CD14-positive monocyte (primary cell): ENCODE measurements around the gene ITGAL. TPM values are rescaled to one million over a fixed set of nuclear protein-coding genes. Genes with fewer than 3 reads are reported as not detected.

Experiments used
- DNase-seq, 3 donors: peaks; one replicate each; pipeline ENCODE4 v3.0.0-alpha.2; 2011 to 2022
- H2AFZ ChIP-seq: 2 replicates; pipeline ENCODE4 v1.6.0; 2012; ENCODE audit warnings: mild to moderate bottlenecking, low read depth, low read length, inconsistent platforms; ENCODE audit not compliant: insufficient read depth, poor library complexity, severe bottlenecking
- H3K27ac ChIP-seq, 2 donors: 1 replicate in 1 of 2; 2 replicates in 1 of 2; pipeline ENCODE4 v1.5.1; 2012 to 2013; ENCODE audit warnings: low read length in 2 of 2, control low read depth in 1 of 2, inconsistent platforms in 1 of 2, low read depth in 1 of 2, mild to moderate bottlenecking in 1 of 2
- H3K27me3 ChIP-seq, 2 donors: one replicate each; pipeline versions ENCODE4 v1.6.0 to v1.6.1; 2011 to 2013; ENCODE audit warnings: low read length in 2 of 2; ENCODE audit not compliant: control insufficient read depth in 2 of 2, insufficient read depth in 2 of 2
- H3K36me3 ChIP-seq, 2 donors: replicated peaks in 1 of 2; 1 replicate in 1 of 2; 2 replicates in 1 of 2; pipeline versions ENCODE4 v1.5.1 to v1.6.1; 2012 to 2013; ENCODE audit warnings: low read length in 2 of 2, control low read depth in 1 of 2, inconsistent platforms in 1 of 2, mild to moderate bottlenecking in 1 of 2; ENCODE audit not compliant: insufficient read depth in 2 of 2, control insufficient read depth in 1 of 2
- H3K4me1 ChIP-seq, 2 donors: 1 replicate in 1 of 2; 2 replicates in 1 of 2; pipeline versions ENCODE4 v1.5.1 to v1.6.1; 2012 to 2013; ENCODE audit warnings: low read length in 2 of 2, control low read depth in 1 of 2, inconsistent platforms in 1 of 2, mild to moderate bottlenecking in 1 of 2, moderate library complexity in 1 of 2; ENCODE audit not compliant: insufficient read depth in 2 of 2, control insufficient read depth in 1 of 2
- H3K4me2 ChIP-seq: replicated peaks from 2 replicates; pipeline ENCODE3; 2012; ENCODE audit warnings: low read length, moderate library complexity, mild to moderate bottlenecking; ENCODE audit not compliant: poor library complexity, severe bottlenecking; ENCODE audit errors: extremely low read depth
- H3K4me3 ChIP-seq, 3 experiments: fragments of 200-600 bp in 1 of 3; sonication (generic) in 1 of 3; replicated peaks in 1 of 3; 1 replicate in 2 of 3; 2 replicates in 1 of 3; pipeline ENCODE4 v1.5.1; 2011 to 2013; ENCODE audit warnings: low read length in 3 of 3, mild to moderate bottlenecking in 3 of 3, control low read depth in 2 of 3, low read depth in 2 of 3, inconsistent platforms in 1 of 3, moderate library complexity in 1 of 3
- H3K79me2 ChIP-seq: 2 replicates; pipeline ENCODE4 v1.6.0; 2012; ENCODE audit warnings: mild to moderate bottlenecking, control low read depth, inconsistent platforms, low read length, moderate library complexity; ENCODE audit not compliant: insufficient read depth
- H3K9ac ChIP-seq: 2 replicates; pipeline ENCODE4 v1.6.0; 2017; ENCODE audit warnings: low read length, mild to moderate bottlenecking; ENCODE audit not compliant: insufficient read depth, poor library complexity, severe bottlenecking
- H3K9me3 ChIP-seq, 2 donors: replicated peaks in 1 of 2; 1 replicate in 1 of 2; 2 replicates in 1 of 2; pipeline versions ENCODE4 v1.5.1 to v1.6.1; 2012 to 2013; ENCODE audit warnings: low read length in 2 of 2, control low read depth in 1 of 2; ENCODE audit not compliant: control insufficient read depth in 1 of 2, insufficient read depth in 1 of 2
- H4K20me1 ChIP-seq: 2 replicates; pipeline ENCODE4 v1.6.0; 2012; ENCODE audit warnings: mild to moderate bottlenecking, low read length, control low read depth, moderate library complexity; ENCODE audit not compliant: insufficient read depth
- H3K27ac Mint-ChIP-seq, 7 donors: one replicate each; pipeline ENCODE4 v1.8.0; 2020; ENCODE audit warnings: mild to moderate bottlenecking in 7 of 7, mixed read lengths in 7 of 7, moderate library complexity in 6 of 7, inconsistent platforms in 2 of 7
- H3K27me3 Mint-ChIP-seq, 3 donors: one replicate each; pipeline ENCODE4 v1.8.0; 2021 to 2022; ENCODE audit warnings: low read depth in 3 of 3, mild to moderate bottlenecking in 3 of 3, mixed read lengths in 3 of 3, moderate library complexity in 3 of 3, inconsistent platforms in 1 of 3
- H3K36me3 Mint-ChIP-seq, 2 donors: one replicate each; pipeline ENCODE4 v1.8.0; 2020; ENCODE audit warnings: mixed read lengths in 2 of 2, inconsistent platforms in 1 of 2, mild to moderate bottlenecking in 1 of 2
- H3K4me1 Mint-ChIP-seq: one replicate; pipeline ENCODE4 v1.8.0; 2020; ENCODE audit warnings: mild to moderate bottlenecking, mixed read lengths
- H3K4me3 Mint-ChIP-seq, 2 donors: one replicate each; pipeline ENCODE4 v1.8.0; 2020; ENCODE audit warnings: mild to moderate bottlenecking in 2 of 2, mixed read lengths in 2 of 2, moderate library complexity in 1 of 2
- H3K9me3 Mint-ChIP-seq, 7 donors: one replicate each; pipeline ENCODE4 v1.8.0; 2020 to 2022; ENCODE audit warnings: mixed read lengths in 7 of 7, mild to moderate bottlenecking in 6 of 7, moderate library complexity in 6 of 7, inconsistent platforms in 2 of 7
- CTCF ChIP-seq: fragments of 200-600 bp; IDR thresholded peaks from one replicate; pipeline ENCODE4 v1.8.0; 2022; ENCODE audit warnings: antibody characterized with exemption, mild to moderate bottlenecking
- WGBS: methylation state at CpG from one replicate; pipeline ENCODE4 v1.1.5; 2013; ENCODE audit warnings: missing lambda C conversion rate; ENCODE audit not compliant: insufficient coverage; 5-methylcytosine and 5-hydroxymethylcytosine counted together
- intact Hi-C, 2 donors: fragments of 100-400 bp; cut with micrococcal nuclease; formaldehyde crosslinking; loops; one replicate each; pipeline versions ENCODE4 v1.15.0 to v1.15.1; 2023
- polyA plus RNA-seq, 3 donors: library from polyadenylated mRNA; depleted of rRNA in 1 of 3; unstranded in 2 of 3; stranded (reverse) in 1 of 3; fragments of 300-500 nt in 2 of 3; fragments of >200 nt in 1 of 3; fragmentation: Illumina TruSeq in 2 of 3; gene quantifications; 1 replicate in 2 of 3; 2 replicates in 1 of 3; pipeline ENCODE4 v1.2.3, GENCODE V29; 2012 to 2021

The ITGAL gene
- polyA plus RNA-seq, 3 donors: 56.8 to 474 (median 109) TPM

GRCh38 chr16:30437511-30438046, 35.0 kb upstream of the ITGAL start:
- no peak overlapping the region for H3K4me2 ChIP-seq
- Mint-ChIP-seq H3K4me3 (no peak overlapping the region), H3K27ac (peak overlapping the region in 2 of 7 donors; percentile 2 to 15), H3K9me3 (no peaks in the 10 kb centered on the region), H3K4me1 (peaks cover 11% of the 10 kb centered on the region), H3K27me3 (peaks cover 0 to 6% (median 2%) of the 10 kb centered on the region in 3 donors), H3K36me3 (no peaks in the 10 kb centered on the region)
- H3K9me3 ChIP-seq: no peaks in the 10 kb centered on the region
- H3K4me1 ChIP-seq: peaks cover 7 to 8% of the 10 kb centered on the region in 2 donors
- TF ChIP-seq CTCF: no peak
- 96% methylated on average over 3 of the region's 3 CpGs for WGBS
- H3K9ac ChIP-seq: no peak overlapping the region
- no peak for DNase-seq
- intact Hi-C loops: no loop called here
- H4K20me1 ChIP-seq: peaks cover under 1% of the 10 kb centered on the region
- H3K36me3 ChIP-seq: no peaks in the 10 kb centered on the region
- H3K27ac ChIP-seq: no peak overlapping the region
- no peaks in the 10 kb centered on the region for H3K79me2 ChIP-seq
- no peak overlapping the region for H2AFZ ChIP-seq
- H3K27me3 ChIP-seq: no peaks in the 10 kb centered on the region
- no peak overlapping the region for H3K4me3 ChIP-seq

GRCh38 chr16:30438835-30439234, 33.7 kb upstream of the ITGAL start:
- H3K4me2 ChIP-seq: no peak overlapping the region
- H3K27ac ChIP-seq: no peak overlapping the region
- Mint-ChIP-seq H3K36me3 (peaks cover 5 to 9% of the 10 kb centered on the region in 2 donors), H3K27me3 (peaks cover 0 to 6% (median 2%) of the 10 kb centered on the region in 3 donors), H3K4me3 (no peak overlapping the region), H3K4me1 (peaks cover 20% of the 10 kb centered on the region), H3K9me3 (no peaks in the 10 kb centered on the region), H3K27ac (peak overlapping the region in 1 of 7 donors; percentile 3)
- peaks cover 13% of the 10 kb centered on the region for H4K20me1 ChIP-seq
- no peak for DNase-seq
- H3K4me1 ChIP-seq: peaks cover 14 to 15% of the 10 kb centered on the region in 2 donors
- no peaks in the 10 kb centered on the region for H3K9me3 ChIP-seq
- intact Hi-C loops: no loop called here
- no peak overlapping the region for H2AFZ ChIP-seq
- no peak overlapping the region for H3K9ac ChIP-seq
- H3K27me3 ChIP-seq: no peaks in the 10 kb centered on the region
- H3K36me3 ChIP-seq: peaks cover 0 to 4% of the 10 kb centered on the region in 2 donors
- peaks cover 8% of the 10 kb centered on the region for H3K79me2 ChIP-seq
- WGBS: 80% methylated on average over 1 of the region's 5 CpGs
- H3K4me3 ChIP-seq: no peak overlapping the region
- no peak for TF ChIP-seq CTCF
